Muscle of arm (tissue), 12 donors: Measurements from ENCODE around the gene PDE4D. TPM values are rescaled to one million over a fixed set of nuclear protein-coding genes. Genes with fewer than 3 reads are reported as not detected.
A peak's percentile ranks its signal among the peaks of the same experiment; 100 is the strongest.

Experiments
- DNase-seq: peaks from one replicate; pipeline ENCODE4 v3.0.0-alpha.2; 2013
- polyA plus RNA-seq, 12 donors: library from polyadenylated mRNA; unstranded; fragments of 120-200 nt; gene quantifications; one replicate each; pipeline ENCODE4 v1.2.1, GENCODE V29; 2013; ENCODE audit not compliant: insufficient read length in 12 of 12

The PDE4D gene
- polyA plus RNA-seq, 12 donors = 28.2 to 56.3 (median 41.5) TPM; not detected in 1

- DNase-seq = no peak
Observed at GRCh38 chr5:59209758-59210359, 683.7 kb downstream of the PDE4D start.

GRCh38 chr5:59208474-59208873 lies 685.1 kb downstream of the PDE4D start:
- no peak for DNase-seq

- no peak for DNase-seq
Observed at GRCh38 chr5:59207401-59207800, 686.1 kb downstream of the PDE4D start.

- no peak for DNase-seq
Observed at GRCh38 chr5:59206132-59206581, 687.4 kb downstream of the PDE4D start.

GRCh38 chr5:59204114-59204897 lies 689.2 kb downstream of the PDE4D start:
- no peak for DNase-seq

- no peak for DNase-seq
Observed at GRCh38 chr5:59199868-59200267, 693.7 kb downstream of the PDE4D start.

GRCh38 chr5:59198832-59199231 lies 694.7 kb downstream of the PDE4D start:
- no peak for DNase-seq

GRCh38 chr5:59198365-59198764 lies 695.2 kb downstream of the PDE4D start:
- DNase-seq = no peak

- no peak for DNase-seq
Observed at GRCh38 chr5:59197911-59198310, 695.6 kb downstream of the PDE4D start.

- no peak for DNase-seq
Observed at GRCh38 chr5:59193616-59194319, 699.8 kb downstream of the PDE4D start.

- DNase-seq = no peak
Observed at GRCh38 chr5:59190746-59191145, 702.8 kb downstream of the PDE4D start.

GRCh38 chr5:59189472-59190244 lies 703.9 kb downstream of the PDE4D start:
- DNase-seq = no peak

GRCh38 chr5:59188419-59189225 lies 704.9 kb downstream of the PDE4D start:
- DNase-seq = peak; percentile 77

- DNase-seq = no peak
Observed at GRCh38 chr5:59187857-59188256, 705.7 kb downstream of the PDE4D start.

- no peak for DNase-seq
Observed at GRCh38 chr5:59186623-59187022, 706.9 kb downstream of the PDE4D start.

GRCh38 chr5:59185757-59186385 lies 707.7 kb downstream of the PDE4D start:
- no peak for DNase-seq

GRCh38 chr5:59184769-59185168 lies 708.8 kb downstream of the PDE4D start:
- DNase-seq = no peak

GRCh38 chr5:59182760-59183159 lies 710.8 kb downstream of the PDE4D start:
- no peak for DNase-seq

GRCh38 chr5:59180515-59180914 lies 713.0 kb downstream of the PDE4D start:
- DNase-seq = no peak

GRCh38 chr5:59179704-59180103 lies 713.8 kb downstream of the PDE4D start:
- no peak for DNase-seq

GRCh38 chr5:59178482-59178881 lies 715.0 kb downstream of the PDE4D start:
- no peak for DNase-seq
